Kidney epithelial cell (primary cell): ENCODE results near the gene MAP3K12. TPM values are rescaled to one million over a fixed set of nuclear protein-coding genes. Genes with fewer than 3 reads are reported as not detected.

Experiments used
- DNase-seq: peaks from one replicate; pipeline ENCODE4 v3.0.0-alpha.2; 2010; ENCODE audit warnings: low read depth
- H3K27me3 ChIP-seq: 2 replicates; pipeline ENCODE4 v1.6.0; 2011; ENCODE audit warnings: low read length; ENCODE audit not compliant: control insufficient read depth, insufficient read depth
- H3K36me3 ChIP-seq: 2 replicates; pipeline ENCODE4 v1.5.1; 2011; ENCODE audit warnings: low read length; ENCODE audit not compliant: control insufficient read depth, insufficient read depth
- H3K4me3 ChIP-seq: 2 replicates; pipeline ENCODE4 v1.5.1; 2011; ENCODE audit warnings: low read depth, mild to moderate bottlenecking, control low read depth, low read length
- CTCF ChIP-seq: IDR thresholded peaks from 2 replicates; pipeline ENCODE4 v1.5.1; 2011; ENCODE audit warnings: mild to moderate bottlenecking, moderate library complexity, low read length, control low read depth, inconsistent platforms; ENCODE audit not compliant: insufficient read depth, poor library complexity, severe bottlenecking
- total RNA-seq: library from RNA; depleted of rRNA; stranded (reverse); fragments of >200 nt; gene quantifications from 2 replicates; pipeline ENCODE4 v1.2.3, GENCODE V29; 2015

MAP3K12 gene
- total RNA-seq, 1 donor from 2014 or later = 12.3 TPM

GRCh38 chr12:53502983-53503728, 3.9 kb upstream of the MAP3K12 start:
- no peak for DNase-seq
- Histone ChIP-seq H3K27me3 (no peaks in the 10 kb centered on the region), H3K4me3 (no peak overlapping the region), H3K36me3 (peaks cover 5% of the 10 kb centered on the region)
- TF ChIP-seq CTCF = no peak

- Histone ChIP-seq H3K27me3 (no peaks in the 10 kb centered on the region), H3K4me3 (no peak overlapping the region), H3K36me3 (peaks cover 5% of the 10 kb centered on the region)
- DNase-seq = no peak
- no peak for TF ChIP-seq CTCF
Measured at GRCh38 chr12:53502331-53502730, 3.1 kb upstream of the MAP3K12 start.

- H3K27me3 ChIP-seq = no peaks in the 10 kb centered on the region
- TF ChIP-seq CTCF = no peak
- H3K4me3 ChIP-seq = peak overlapping the region; percentile 66
- peaks cover 4% of the 10 kb centered on the region for H3K36me3 ChIP-seq
- no peak for DNase-seq
Measured at GRCh38 chr12:53501615-53502181, 2.4 kb upstream of the MAP3K12 start.

GRCh38 chr12:53500776-53501614, 1.7 kb upstream of the MAP3K12 start, which contains the start of gene TARBP2:
TARBP2 (plus strand) TSS chr12:53501283; CDS start chr12:53501409, 126 bp downstream.
- DNase-seq = peak; percentile 98
- peaks cover 4% of the 10 kb centered on the region for H3K36me3 ChIP-seq
- no peak for TF ChIP-seq CTCF
- no peaks in the 10 kb centered on the region for H3K27me3 ChIP-seq
- H3K4me3 ChIP-seq = peak within 1 kb of the TSS; percentile 75

GRCh38 chr12:53500142-53500775, 1.0 kb upstream of the MAP3K12 start:
- no peaks in the 10 kb centered on the region for H3K27me3 ChIP-seq
- peaks cover 3% of the 10 kb centered on the region for H3K36me3 ChIP-seq
- TF ChIP-seq CTCF = no peak
- H3K4me3 ChIP-seq = peak overlapping the region; percentile 75
- no peak for DNase-seq
